ENCODE results near the gene PLCL2. TPM values are rescaled to one million over a fixed set of nuclear protein-coding genes. Genes with fewer than 3 reads are reported as not detected.

PLCL2 gene
- total and polyA plus RNA-seq, 2 experiments from 2014 or later, result 1.6 to 9.7 TPM

- TF ChIP-seq ZNF462 (CRISPR knock-in tag; IDR thresholded peaks at IDR 0.05), result no peak
- TF ChIP-seq POLR2AphosphoS5 (IDR thresholded peaks at IDR 0.05; ENCODE audit: low read depth), result no peak
- TF ChIP-seq ETS1 (IDR thresholded peaks at IDR 0.05), result no peak
Measured at GRCh38 chr3:16992198-16992597, 107.4 kb downstream of the PLCL2 start (continued).

- Histone ChIP-seq H3K36me3 (ENCODE audit: insufficient read depth) (no peaks in the 10 kb centered on the region), H3K4me1 (ENCODE audit: insufficient read depth) (no peaks in the 10 kb centered on the region), H3K27ac (ENCODE audit: low read depth) (no peak overlapping the region), H3K79me2 (replicated peaks; ENCODE audit: insufficient read depth) (no peaks in the 10 kb centered on the region), H3K9me2 (ENCODE audit: insufficient read depth) (no peaks in the 10 kb centered on the region), H3F3A (replicated peaks; ENCODE audit: low read depth) (no peaks in the 10 kb centered on the region), H2AFZ (no peak overlapping the region), H3K4me3 (no peak overlapping the region), H4K20me1 (replicated peaks; ENCODE audit: insufficient read depth) (peaks cover 22% of the 10 kb centered on the region; the same call in 1 of the 2 replicates), H3K4me2 (no peak overlapping the region), H3K27me3 (ENCODE audit: insufficient read depth) (peaks cover 47% of the 10 kb centered on the region)
- Mint-ChIP-seq H3K4me3 (no peak overlapping the region), H3K9me3 (no peaks in the 10 kb centered on the region), H3K36me3 (ENCODE audit: low read depth) (no peaks in the 10 kb centered on the region), H3K27me3 (ENCODE audit: insufficient read depth, low read depth, poor library complexity) (peaks cover 30% of the 10 kb centered on the region), H3K27ac (no peak overlapping the region), H3K4me1 (peaks cover 3% of the 10 kb centered on the region; the same call in 1 of the 3 replicates)
- ATAC-seq (no peak), DNase-seq (ENCODE audit: low spot score) (no peak)
- TF ChIP-seq ZNF114 (CRISPR knock-in tag; IDR thresholded peaks at IDR 0.05) (no peak), JUNB (IDR thresholded peaks at IDR 0.05; ENCODE audit: unreplicated experiment) (no peak), CTCF (conservative IDR thresholded peaks at IDR 0.05; ENCODE audit: low read depth in 2 of 2) (no peak), EZH2 (IDR thresholded peaks at IDR 0.05; ENCODE audit: low read depth, unreplicated experiment) (no peak), ETS1 (IDR thresholded peaks at IDR 0.05) (no peak), CREB1 (CRISPR knock-in tag; IDR thresholded peaks at IDR 0.05; ENCODE audit: low read depth) (no peak), NANOG (IDR thresholded peaks at IDR 0.05; ENCODE audit: borderline replicate concordance) (no peak), STAT1 (IDR thresholded peaks at IDR 0.05; ENCODE audit: unreplicated experiment) (no peak), ZNF331 (CRISPR knock-in tag; IDR thresholded peaks at IDR 0.05; ENCODE audit: low read depth) (no peak), REST (IDR thresholded peaks at IDR 0.05; ENCODE audit: unreplicated experiment) (no peak)
Measured at GRCh38 chr3:16993227-16993626, 108.5 kb downstream of the PLCL2 start.

Data from GM23338 (cell line).